Posterior vena cava (tissue), 2 donors: ENCODE results near the gene SNTG2. TPM values are rescaled to one million over a fixed set of nuclear protein-coding genes. Genes with fewer than 3 reads are reported as not detected.

Source experiments
- DNase-seq: peaks from one replicate; pipeline ENCODE4 v3.0.0-alpha.2; 2020; ENCODE audit warnings: low spot score
- intact Hi-C, 2 donors: fragments of 100-400 bp; cut with DNase I; formaldehyde crosslinking; loops; one replicate each; pipeline versions ENCODE4 v1.14.1 to v1.14.2; 2022 to 2023
- total RNA-seq, 2 donors: library from RNA; stranded (reverse); fragmentation: NEBNext Ultra II Directional; extraction: Animal tissue kit (Norgen Biotek cat#: 25700); gene quantifications; one replicate each; pipeline ENCODE4 v1.2.1, GENCODE V29; 2021
- donor health status: DM: yes; HTN: yes; CAD: no.
- donor health status: DM: yes; HTN: yes; CAD: no.

The SNTG2 gene
- total RNA-seq, 2 donors from 2014 or later = 5.2 to 6.2 TPM

DNA sequence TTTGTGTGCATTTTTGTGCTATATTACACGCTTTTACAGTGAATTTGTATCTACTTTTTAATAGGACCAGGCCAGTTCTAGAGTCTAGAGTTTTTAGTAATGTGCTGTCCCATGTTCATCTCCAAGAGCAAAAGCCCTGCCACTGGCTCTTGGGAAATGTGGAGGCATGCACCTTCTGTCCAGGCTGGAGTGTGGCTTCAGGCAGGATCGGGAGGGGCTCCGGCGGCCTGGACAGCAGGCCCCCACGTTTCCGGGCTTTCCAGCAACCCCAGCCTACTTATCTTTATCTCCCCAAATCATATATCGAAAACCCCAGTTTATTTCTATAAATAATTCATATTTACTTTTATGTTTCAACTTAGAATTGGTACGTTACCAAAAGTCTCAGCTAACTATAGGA lies 78.2 kb downstream of the SNTG2 start:
- no peak for DNase-seq

DNA sequence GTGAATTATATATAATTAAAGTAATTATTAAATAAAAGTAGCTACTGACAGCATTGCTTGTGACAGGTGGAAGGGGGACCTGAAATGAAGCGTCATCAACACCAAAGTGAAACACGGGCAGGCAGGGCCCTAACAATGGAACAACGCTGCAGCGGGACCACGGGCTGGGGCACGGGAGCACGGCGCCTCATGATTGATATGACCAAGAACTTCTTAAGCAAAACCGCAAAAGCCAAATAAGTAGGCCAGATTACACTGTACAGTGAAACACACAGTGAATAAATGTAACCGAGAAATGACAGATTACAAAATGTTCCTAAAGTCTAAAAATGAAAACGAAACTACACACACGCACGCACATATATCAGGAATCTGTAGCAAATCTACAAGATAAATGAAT lies 81.4 kb downstream of the SNTG2 start:
- intact Hi-C loops = no loop called here
- DNase-seq = no peak

More for the DNA sequence above, 78.2 kb downstream of the SNTG2 start:
- intact Hi-C loops = no loop called here

DNA sequence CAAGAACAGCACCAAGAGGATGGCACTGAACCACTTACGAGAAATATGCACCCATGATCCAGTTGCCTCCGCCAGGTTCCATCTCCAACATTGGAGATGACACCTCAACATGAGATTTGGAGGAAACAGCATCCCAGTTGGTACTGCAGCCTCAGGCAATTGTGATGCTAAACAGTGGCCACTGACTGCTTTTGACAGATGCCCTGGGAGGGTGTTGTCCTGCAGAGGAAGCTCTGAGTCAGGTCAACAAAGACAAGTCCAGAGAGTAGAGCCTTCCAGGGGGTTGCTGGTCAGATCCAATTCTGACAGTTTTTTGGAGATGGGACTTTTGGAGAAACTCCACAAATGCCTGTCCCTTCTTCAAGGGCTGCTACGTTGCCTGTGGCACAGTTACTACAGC lies 82.4 kb downstream of the SNTG2 start:
- intact Hi-C loops = no loop called here
- no peak for DNase-seq

DNA sequence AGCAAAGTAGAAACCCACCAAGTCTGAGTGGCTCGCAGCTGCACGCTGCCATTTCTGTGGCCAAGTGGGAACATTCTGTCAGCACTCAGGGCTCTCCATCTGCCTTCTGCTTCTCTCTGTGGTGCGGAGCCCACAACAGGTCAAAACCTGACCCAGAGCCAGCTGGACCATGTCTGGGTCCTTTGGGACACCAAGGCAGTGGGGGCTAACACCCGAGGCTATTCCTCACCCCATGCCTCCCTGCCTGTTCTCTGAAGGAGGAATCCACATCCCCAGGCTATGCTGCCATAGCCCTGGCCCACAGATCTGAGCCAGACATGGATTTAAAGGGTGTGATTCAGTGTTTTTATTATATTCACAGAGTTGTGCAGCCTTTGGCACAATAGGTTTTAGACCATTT lies 86.4 kb downstream of the SNTG2 start:
- DNase-seq = no peak
- intact Hi-C loops = no loop called here

DNA sequence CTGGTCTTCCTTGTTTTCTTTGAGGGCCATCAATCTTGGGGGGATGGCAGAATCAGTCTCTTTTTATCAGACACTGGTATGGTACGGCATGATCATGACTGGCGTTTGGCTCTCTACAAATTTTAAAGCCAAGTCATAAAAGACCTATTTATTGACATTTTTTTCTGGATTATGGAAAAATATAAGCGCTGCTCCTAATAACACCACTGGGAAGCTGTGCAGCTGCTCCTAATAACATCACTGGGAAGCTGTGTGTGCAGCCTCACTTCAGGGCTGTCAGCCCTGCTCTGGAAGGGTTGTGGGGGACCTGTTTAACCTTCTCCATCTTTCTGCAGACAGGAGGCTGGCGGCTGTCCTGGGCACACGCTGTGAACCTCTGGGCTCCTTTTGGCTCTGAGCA lies 88.9 kb downstream of the SNTG2 start:
- intact Hi-C loops = no loop called here
- DNase-seq = no peak

DNA sequence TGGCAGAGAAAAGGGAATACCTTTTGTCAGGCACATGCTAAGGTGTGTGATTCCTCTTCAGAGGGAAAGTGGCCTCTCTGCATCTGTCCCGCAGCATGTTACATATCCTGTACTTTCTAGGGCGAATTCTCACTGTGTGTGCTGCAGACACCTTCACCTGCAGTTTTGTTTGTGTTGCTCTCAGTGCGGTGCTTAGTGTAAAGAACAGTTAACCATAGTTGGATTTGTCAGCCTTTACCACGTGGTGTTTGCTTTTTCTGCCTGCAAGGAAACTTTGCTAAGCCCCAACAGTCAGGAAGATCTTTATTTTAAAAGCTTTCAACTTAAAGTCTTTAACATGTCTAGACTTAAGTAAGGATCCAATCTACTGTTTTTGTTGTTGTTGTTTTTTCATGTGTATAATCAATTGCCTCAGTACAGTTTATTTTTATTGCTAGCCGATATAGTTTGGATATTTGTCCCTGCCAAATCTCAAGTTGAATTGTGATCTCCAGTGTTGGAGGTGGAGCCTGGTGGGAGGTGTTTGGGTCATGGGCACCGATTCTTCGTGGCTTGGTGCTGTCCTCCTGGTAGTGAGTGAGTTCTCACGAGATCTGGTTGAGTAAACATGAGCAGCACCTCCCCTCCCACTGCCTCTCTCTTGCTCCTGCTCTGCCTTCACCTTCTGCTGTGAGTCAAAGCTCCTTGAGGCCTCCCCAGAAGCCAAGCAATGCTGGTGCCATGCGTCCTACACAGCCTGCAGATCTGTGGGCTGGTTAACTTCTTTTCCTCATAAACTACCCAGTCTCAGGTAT lies 90.6 kb downstream of the SNTG2 start:
- intact Hi-C loops = no loop called here
- no peak for DNase-seq

DNA sequence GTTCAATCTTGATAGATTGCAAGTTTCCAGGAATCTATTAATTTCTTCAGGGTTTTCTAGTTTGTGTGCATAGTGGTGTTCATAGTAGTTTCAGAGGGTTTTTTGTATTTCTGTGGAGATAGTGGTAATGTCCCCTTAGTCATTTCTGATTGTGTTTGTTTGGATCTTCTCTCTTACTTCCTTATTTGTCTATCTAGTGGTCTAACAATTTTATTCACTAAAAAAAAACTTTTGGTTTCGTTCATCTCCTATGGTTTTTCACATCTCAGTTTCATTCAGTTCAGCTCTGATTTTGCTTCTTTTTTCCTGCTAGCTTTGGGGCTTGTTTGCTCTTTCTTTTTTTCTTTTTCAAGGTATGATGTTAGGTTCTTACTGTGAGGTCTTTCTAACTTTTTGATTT lies 94.5 kb downstream of the SNTG2 start:
- intact Hi-C loops = no loop called here
- DNase-seq = no peak

DNA sequence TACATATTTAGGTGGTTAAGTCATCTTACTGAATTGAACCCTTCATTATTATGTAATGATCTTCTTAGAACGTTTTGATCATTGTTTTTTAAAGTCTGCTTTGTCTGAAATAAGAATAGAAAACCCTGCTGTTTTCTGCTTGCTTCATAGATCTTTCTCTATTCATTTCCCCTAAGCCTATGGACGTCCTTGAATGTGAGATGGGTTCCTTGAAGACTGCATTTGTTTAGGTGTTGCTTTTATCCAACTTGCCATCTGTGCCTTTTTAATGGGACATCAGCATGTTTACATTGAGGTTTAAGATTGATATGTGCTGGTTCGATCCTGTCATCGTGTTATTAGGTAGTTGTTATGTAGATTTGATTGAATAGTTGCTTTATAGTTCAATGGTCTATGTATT lies 95.4 kb downstream of the SNTG2 start:
- intact Hi-C loops = no loop called here
- no peak for DNase-seq

DNA sequence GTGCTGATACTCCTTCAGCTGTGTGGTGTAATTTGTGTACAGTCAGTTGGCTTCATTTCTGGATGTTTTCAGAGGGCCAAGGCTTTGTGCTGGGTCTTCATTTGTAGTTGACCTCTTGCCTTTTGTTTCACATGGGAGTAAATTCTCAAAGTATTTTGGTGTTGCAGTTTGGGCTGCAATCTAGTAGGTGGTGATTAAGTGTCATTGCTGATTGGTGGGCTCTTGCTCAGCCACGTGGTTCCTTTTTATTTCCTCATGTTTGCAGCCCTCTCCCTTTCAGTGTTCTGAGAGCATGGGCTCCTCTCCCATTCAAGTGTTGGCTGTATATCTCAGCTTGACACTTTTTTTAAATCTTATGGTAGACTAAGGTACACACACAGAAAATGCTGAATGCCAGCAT lies 96.8 kb downstream of the SNTG2 start:
- intact Hi-C loops = no loop called here
- no peak for DNase-seq

DNA sequence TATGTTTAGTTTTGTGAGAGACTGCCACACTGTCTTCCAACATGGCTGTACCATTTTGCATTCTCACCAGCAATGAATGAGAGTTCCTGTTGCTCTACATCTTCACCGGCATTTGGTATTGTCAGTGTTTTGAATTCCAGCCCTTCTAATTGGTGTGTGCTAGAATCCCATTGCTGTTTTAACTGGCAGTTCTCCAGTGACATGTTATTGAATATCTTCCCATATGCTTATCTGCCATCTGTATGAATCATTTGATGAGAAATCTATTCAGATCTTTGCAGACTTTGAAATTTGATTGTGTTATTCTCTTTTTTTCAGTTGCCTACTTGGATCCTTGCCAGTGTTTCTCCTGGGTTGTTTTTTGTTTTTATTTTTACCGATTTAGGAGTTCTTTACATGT lies 99.0 kb downstream of the SNTG2 start:
- intact Hi-C loops = no loop called here
- DNase-seq = no peak

DNA sequence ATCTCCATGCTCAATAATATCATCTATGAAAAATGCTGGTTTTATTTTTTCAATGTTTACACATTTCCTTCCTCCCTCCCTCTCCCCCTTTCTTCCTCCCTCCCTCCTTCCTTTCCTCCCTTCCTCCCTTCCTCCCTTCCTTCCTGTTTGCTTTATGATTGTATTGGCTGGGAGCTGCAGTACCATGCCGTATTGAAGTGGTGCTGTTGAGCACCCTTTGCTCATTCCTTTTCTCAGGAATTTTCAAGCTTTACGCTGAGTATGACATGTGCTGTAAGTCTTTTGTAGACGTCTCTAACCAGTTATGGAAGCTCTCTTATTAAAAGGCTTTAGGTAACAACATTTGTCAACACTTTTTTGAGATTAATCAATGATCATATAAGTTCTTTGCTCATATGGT lies 100.4 kb downstream of the SNTG2 start:
- intact Hi-C loops = no loop called here
- DNase-seq = no peak

DNA sequence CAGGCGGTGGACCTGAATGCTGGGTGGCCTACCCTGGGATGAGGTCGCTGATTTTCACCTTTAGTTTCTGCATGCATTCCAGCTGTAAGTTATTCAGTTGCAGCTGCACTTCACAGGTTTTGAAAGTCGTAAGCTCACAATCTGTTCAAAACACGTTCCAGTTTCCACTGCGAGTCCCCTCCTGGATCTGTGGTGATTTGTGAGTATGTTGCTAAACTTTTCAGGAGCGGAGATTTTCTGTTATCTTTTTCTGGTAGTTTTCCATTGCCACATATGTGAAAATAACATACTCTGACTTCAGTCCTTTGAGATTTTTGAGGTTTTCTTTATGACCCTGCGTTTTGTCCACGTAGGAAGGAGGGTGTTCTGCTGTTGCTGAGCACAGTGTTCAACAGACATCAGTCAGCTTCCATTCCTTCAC lies 102.1 kb downstream of the SNTG2 start:
- no peak for DNase-seq
- intact Hi-C loops = no loop called here

DNA sequence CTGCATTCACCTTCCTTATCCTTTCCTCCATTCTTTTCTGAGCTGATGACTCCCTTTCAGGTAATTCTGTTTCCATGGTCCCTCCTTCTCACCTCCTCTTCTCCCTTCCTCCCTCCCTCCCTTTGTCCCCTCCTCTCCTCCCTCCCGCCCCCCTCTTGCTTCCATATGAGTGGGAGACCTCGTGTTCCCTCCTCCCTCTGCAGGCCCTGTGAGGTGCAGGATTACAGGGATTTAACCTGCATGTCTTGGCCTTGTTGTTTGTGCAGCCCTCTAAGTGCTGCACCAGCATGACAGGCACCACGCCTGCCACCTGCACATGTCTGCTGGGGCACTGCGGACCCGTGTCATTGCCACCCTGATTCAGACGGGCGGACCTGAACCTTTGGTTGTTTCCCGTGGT lies 103.1 kb downstream of the SNTG2 start:
- no peak for DNase-seq
- intact Hi-C loops = no loop called here

DNA sequence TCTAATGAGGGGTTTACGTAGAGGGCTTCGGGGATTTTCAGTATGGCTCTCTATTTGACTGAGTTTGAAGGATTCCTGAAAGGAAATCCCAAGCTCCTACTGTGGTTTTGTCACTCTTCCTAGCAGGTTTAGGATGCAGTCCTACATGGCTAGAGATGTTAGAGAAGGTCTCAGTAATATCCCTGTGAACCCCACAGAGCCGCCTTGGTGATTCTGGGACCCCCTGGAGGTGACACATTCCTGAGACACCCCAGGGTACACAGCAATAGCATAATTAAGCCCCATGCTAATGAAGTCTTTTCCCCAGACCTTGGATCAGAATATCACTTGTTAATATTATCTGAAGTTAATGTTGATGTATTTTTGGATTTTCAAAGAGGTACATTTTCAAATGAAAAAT lies 103.8 kb downstream of the SNTG2 start:
- intact Hi-C loops = no loop called here
- no peak for DNase-seq

DNA sequence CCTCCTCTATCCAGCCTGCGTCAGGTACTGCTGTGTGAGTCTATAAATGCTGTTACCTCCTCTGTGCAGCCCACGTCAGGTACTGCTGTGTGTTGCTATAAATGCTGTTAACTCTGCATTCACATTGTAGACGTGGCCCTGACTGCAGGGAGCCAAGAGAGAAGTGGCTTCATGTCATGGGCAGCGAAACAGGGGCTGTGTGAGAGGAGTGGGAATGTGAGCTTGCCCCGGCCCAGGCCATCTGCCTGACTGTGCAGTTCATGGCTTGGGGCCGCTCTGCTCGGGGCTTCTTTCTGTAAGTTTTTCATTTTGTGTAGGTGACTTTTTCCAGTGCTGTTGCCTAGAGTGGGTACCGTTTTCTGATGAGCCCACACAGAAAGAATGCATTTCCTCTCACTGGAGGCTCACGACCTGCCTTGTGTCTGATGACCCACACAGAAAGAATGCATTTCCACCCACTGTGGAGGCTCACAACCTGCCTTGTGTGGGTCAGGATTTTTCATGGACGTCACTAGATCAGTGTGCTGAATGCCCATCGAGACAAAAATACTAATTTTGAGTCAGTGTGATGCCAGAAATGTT lies 104.5 kb downstream of the SNTG2 start:
- intact Hi-C loops = no loop called here
- no peak for DNase-seq

DNA sequence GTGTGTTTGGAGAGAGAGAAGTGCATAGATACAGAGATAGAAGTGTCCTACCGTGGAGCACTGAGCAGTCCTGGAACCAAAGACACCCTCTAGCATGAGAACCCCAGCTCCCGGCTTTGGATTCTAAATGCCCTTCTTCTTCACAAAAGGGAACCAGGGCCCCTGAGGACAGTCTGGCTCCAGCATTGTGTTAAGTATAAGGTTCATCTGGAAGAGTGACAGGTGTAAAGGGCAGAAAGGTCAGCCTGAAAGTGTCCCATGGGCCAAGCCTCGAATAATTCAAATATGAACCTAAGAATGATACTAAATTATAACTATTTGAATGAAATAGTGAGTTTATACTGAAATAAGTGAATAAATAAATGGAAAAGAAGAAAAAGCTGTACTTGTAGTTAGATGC lies 109.7 kb downstream of the SNTG2 start:
- no peak for DNase-seq
- intact Hi-C loops = no loop called here

DNA sequence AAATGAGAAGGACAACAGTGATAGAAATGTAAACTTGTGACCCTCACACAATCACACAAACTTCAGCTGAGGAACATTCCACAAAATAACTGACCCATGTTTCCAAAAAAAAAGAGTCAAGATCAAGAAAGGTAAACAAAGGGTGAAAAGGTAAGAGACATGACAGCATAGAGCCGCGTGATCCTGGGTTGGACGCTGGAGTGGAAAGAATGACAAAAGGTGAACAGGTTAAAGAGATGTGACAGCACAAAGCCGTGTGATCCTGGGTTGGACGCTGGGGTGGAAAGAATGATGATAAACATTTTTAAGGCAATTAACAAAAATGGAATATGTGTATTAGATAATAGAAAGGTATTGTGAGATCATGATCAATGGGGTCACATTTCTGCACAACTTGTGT lies 110.3 kb downstream of the SNTG2 start:
- intact Hi-C loops = no loop called here
- no peak for DNase-seq

DNA sequence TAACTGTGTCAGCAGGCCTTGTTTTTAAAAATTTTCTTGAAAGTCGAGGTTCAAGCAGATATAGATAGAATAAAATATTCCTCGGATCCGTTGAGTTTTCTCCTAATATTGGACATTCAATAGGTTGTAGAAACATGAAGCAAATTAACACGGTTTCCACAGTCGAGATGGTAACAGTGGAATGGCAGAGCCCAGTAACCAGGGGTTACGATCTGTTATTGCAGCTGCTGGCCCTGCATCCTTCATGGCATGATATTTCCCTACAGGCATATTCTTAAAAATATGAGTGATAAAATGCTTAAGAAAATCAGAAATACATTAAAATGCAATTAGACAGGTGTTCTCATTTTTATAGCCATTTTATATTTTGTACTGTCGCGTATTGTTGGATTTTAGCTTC lies 117.6 kb downstream of the SNTG2 start:
- intact Hi-C loops = no loop called here
- no peak for DNase-seq

DNA sequence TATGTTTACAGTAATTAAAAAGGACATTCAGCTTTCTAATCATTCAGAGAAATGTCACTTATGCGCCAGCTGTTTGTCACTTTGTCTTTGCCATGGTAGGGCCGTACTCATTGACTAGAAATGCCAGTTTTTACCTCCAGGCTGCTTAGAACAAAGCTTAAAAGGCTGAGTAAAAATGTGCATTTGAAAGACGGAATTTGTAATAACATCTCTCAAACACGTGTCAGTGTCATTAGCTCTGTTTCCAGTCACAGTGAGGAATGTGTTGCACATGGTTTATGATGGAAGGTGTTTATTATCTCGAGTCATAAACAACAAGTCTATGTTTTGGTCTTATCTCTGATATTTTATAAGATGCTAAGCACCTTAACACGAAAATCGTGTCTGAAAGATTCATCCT lies 118.2 kb downstream of the SNTG2 start:
- intact Hi-C loops = no loop called here
- DNase-seq = no peak

DNA sequence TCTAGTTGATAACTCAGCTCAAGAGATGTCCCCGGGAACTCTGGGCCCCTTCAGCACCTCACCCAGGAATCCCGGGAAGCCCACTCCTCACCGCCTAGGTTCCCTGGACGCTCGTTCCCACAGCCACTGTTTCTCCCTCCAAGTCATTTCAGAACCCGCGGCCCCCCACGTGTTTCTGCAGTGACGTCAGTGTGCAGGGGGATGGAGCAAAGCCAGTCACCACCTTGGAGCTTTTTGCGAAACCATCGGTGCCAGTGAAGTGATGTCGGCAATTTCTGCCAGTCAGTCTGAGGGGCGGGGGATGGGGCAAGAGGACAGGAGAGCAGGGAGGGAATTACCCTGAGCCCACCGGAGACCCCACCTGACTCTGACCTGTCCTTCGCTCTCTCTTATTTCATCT lies 119.2 kb downstream of the SNTG2 start:
- DNase-seq = no peak
- intact Hi-C loops = no loop called here

DNA sequence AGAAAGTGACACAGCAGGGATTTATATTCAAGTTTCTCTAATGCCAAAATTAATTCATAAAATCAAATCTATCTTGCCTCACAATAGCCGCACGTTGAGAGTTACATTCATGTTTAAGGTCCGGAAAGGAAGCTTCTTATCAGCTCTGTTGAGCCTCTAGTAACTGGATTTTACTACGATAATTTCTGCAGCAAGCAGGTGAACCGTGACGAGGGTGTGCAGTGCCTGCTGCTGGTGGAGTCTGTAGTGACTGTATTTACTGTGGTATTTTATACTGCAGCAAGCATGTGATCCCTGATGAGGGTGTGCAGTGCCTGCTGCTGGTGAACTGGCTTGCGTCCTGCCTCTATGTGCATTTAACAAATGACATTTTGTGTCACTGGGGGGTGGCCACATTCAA lies 120.0 kb downstream of the SNTG2 start:
- no peak for DNase-seq
- intact Hi-C loops = no loop called here
